ENCODE data around the gene OPN1MW2.
"Not testable (repeated sequence)": the region's sequence is repeated elsewhere in the genome, so short reads cannot be mapped to it uniquely, and the experiment has no call there.

OPN1MW2 gene

DNA sequence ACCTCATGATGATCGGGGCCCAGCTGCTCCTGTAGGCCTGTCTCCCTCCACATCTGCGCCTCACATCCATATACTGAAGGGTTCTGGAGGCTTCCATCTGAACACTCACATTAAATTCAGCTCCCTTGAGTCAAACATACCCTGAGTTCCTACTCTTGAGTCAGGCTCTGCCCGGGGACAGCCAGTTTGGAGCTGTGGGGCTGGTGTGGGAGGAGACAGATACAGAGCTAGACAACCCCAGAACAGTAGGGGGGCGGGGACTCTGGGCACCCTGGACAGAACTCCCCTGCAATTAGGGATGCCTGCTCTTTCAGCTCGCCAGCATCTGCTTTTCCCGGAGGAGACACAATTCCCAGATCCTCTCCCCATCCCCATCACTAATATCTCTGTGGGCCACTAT is 43.5 kb downstream of the OPN1MW2 start:
- in situ Hi-C loops (cut with MboI; ENCODE audit: low sequenced_read_pairs), result not testable (repeated sequence)

DNA sequence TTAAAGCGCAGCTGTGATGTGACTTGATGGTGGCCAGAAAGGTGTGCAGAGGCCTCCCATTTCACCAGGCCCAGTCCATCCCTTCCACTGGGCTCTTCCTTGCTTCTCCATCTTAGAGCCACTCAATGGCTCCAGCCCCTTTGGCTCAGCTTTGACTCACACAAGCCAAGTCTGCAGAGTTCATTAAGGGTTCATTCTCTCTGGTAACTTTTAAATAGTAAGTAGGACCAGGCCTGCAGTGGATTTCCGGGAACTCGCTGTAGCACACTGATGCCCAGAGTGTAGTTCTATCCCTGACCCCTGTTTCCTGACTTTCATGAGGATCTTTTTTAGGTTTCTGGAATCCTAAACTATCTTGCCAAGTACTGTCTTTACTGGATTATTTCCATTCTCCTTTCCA is 49.7 kb downstream of the OPN1MW2 start:
- in situ Hi-C loops (cut with MboI; ENCODE audit: low sequenced_read_pairs), result not testable (repeated sequence)
